ENCODE data around the gene DLEC1.

DLEC1 gene

DNA sequence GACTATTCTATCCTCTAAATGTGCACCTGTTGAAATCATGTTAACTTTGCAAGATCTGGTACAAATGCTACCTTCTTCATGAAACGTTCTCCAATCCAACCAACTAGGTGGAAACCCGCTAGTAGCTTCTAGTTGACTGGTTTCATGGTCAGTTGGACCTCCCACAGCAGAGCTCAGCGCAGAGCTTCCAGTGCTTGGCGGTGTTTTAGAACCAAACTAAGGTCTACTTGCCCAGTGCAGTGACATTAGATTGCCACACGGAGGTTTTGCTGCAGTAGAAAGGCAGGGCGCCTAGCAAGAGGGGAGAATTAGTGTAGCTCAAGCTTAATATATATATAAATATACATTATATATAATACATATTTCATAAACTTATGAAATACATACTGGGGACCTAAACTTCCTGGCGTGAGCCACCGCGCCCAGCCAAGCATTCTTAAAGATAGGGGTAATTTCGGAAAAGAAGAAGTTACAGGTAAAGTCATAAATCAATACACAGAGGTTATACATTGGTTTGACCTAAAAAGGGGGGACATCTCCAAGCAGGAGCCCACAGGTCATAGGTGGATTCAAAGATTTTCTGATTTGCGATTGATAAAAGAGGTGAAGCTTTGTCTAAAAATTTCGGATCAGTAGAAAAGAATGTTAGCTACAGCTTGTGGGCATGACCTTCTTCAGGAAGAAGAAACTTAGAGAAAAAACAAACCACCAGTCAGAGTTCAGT lies 124.3 kb downstream of the DLEC1 start:
- peak; percentile 30 for DNase-seq (ENCODE audit: low spot score)

DNA sequence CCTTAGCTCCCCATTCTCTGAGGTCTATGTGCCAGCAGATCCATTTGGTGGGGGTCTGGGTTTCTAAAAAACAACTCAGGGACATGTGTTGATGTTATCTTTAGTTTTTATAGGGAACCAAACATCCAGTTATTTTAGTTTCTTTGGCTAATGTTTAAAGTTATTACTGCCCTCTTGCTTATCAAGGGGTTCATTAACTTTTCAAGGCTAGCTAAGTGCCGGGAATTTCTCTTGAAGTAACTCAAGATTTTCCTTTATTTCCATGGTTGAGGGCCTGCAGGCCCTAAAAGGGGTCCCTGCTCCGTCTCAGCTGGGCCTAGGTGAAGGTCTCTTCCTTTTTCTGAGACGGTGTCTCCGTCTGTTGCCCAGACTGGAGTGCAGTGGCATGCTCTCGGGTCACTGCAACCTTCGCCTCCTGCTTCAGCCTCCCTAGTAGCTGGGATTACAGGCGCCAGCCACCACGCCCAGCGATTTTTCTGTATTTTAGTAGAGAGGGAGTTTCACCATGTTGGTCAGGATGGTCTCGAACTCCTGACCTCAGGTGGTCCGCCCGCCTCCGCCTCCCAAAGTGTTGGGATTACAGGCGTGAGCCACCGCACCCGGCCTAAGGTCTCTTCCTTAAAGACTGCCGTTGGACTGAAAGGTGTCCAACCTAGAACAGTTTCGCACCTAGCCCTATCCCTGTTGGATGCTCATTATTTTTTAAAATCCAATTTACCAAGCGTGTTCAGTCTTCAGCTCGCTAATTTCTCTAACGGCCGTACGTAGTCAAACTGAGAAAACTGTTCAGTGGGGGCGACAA lies 125.0 kb downstream of the DLEC1 start:
- DNase-seq (ENCODE audit: low spot score) = no peak

DNA sequence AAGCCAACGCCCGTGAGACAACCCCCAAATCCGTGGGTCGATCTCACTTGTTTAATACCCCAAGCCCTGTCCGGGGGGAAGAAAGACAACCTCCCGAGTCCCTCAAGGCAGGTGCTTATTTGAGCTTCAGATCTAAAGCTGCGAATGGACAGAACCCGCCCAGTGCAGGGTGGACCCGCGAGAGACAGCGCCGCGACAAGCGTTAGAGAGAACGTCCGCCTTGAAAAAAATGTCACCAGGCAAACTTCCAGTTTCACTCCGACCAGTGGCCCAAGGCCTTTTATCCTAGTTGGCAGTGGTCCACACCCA lies 125.6 kb downstream of the DLEC1 start:
- DNase-seq (ENCODE audit: low spot score) = no peak

DNA sequence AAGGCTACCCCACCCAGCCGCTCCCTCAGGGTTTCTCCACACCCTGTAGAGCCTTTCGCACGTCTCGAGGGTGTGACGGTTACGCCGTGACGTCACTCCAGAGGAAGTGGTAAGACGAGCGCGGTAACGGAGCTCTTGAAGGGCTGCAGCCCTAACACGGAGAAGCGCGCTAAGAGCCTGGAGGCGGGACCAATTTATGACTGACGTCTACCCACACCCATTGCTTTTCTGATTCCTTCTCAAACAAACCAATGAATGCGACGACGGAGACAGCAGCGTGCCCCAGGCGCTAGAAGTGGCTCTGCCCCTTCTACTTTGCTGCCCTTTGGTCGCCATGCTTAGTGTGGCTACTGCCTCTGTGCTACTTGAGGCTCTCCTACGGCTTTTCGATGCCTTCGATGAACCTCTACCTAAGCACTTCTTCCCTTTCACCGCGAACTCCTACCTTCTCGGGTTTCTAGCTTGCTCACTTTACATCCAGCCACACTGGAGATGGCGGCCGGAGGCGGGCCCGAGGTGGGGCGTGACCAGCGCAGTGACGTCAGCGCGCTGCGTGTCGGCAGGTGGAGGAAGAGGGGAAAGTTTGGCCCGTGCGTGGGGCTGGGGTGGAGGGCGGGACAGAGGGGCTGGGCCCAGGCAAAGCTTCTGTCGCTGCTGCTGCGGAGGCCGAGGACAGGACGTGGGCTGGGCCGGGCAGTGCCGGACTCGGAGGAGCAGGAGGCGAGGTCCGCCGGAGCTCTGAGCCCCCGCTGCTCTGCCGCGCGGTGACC lies 126.1 kb downstream of the DLEC1 start, which contains the start of gene OXSR1:
Gene OXSR1 (plus strand): TSS at position 586 of the 770 bp plus-strand sequence. CDS start 340 bp downstream, outside the sequence.
- DNase-seq (ENCODE audit: low spot score) = peak; percentile 96

DNA sequence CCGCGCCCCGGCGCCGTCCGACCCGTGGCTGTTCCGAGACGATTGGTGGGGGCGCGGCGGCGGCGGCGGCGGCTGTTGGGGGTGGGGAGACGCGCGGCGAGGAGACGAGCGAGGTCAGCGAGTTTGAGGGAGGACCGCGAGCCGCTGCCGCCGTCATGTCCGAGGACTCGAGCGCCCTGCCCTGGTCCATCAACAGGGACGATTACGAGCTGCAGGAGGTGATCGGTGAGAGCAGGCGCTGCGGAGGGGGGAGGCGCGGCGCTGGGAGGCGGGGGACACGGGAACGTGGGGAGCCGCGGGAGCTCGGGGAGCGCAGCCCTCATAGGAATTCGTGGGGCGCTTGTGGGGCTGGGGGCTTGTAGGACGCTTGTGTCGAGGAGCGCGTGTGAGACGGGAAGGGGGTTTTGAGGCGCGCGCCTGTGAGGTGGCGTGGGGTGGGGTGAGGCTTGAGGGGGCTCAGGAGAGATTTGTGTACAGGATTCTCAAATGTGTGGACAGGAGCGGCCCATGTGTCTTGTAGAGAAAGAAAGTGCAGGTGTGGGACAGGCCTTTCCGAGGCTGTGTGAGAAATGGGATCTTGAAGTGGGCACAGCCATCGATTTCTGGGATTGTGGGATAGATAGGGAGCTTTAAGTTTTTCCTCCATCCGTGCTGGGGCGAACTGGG lies 126.8 kb downstream of the DLEC1 start:
- DNase-seq (ENCODE audit: low spot score) = peak; percentile 49

DNA sequence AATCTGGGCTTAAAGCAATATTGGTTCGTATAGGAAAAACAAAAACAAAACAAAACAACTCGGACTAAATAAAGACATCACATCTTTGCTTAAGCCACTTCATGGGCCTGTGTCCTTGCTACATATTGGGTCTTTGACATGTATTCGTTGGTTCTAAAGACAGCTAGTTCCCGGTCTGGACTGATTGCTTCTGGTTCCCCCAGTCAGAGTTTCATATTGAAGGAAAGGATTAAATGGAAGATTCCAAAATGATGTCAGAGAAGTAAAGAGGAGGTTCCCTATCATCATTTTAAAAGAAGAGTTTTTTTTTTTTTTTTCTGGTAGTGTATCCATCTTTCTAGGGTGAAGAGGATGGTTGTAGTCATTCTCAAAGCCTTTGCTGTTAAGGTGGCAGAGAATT lies 128.6 kb downstream of the DLEC1 start:
- DNase-seq (ENCODE audit: low spot score) = no peak

DNA sequence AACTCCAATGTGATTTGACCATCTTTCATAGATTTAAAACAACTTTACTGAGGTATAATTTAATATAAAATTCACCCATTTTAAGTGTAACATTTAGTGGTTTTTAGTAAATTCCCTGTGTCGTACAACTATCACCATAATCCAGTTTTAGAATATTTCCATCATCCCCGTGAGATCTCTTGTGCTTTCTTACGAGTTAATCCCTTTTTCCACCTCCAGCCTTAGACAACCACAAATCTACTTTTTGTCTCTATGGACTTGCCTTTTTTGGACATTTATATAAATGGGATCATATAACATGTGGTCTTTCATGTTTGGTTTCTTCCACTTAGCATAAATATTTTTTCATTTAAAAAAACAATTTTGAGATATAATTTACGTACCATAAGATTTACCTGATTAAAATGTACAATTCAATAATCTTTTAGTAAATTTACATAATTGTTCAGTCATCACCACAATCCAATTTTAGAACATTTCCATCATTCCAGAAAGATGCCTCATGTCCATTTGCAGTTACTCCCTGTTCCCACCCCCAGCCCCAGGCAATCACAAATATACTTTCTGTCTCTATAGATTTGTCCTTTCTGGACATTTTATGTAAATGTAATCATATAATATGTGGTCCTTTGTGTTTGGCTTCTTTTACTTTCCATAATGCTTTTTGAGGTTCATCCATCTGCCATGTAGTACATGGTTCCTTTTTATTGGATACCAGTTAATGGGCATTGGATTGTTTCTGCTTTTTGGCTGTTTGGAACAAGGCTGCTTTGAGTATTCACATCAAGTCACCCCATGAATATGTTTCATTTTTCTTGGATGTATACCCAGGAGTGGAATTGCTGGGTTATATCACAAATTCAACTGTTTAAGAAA lies 129.4 kb downstream of the DLEC1 start:
- DNase-seq (ENCODE audit: low spot score) = no peak

DNA sequence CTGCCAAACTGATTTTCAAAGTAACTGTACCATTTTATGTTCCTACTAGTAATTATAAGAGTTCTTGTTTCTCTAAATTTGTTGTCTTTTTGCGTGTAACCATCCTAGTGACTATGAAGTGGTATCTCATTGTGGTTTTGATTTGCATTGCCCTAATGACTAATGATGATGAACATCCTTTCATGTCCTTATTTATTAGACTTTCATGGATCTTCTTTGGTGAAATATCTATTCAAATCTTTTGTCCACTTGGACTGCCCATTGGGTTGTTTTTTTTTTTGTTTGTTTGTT lies 130.0 kb downstream of the DLEC1 start:
- no peak for DNase-seq (ENCODE audit: low spot score)

DNA sequence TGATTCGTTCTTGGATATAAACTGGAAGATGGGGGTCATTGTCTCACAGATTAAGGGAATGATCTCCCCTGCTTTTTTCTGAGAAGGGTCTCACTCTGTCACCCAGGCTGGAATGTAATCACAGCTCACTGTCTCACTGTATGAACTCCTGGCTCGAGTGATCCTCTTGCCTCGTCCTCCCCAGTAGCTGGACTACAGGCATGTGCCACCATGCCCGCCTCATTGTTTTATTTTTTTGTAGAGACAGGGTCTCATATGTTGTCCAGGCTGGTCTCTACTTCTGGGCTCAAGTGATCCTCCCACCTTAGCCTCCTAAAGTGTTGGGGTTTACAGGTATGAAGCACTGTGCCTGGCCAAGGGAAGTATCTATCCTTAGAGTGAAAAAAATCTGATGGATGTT lies 131.7 kb downstream of the DLEC1 start:
- DNase-seq (ENCODE audit: low spot score) = no peak

DNA sequence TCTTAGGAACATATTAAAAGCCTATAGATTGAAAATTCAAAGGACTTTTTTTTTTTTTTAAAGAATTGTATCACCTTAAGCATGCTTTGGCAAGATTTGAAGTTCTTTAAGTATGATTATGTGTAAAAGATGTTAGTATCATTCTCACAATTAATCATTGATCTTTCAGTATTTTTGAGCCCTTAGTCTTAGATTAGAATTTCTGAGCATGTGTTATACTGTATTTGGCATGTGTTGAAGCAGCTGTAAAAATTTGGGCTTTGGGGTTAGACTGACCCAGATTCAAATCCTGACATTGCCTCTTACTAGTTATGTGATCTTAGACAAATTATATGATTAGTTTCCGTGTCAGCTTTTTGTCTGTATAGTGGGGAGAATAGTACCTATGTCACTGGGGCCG lies 132.6 kb downstream of the DLEC1 start:
- no peak for DNase-seq (ENCODE audit: low spot score)
